GM12878 (cell line): ENCODE measurements around the gene PSMB10. TPM values are rescaled to one million over a fixed set of nuclear protein-coding genes. Genes with fewer than 3 reads are reported as not detected.

Source experiments
- BMI1 ChIP-seq: fragments of 450-650 bp; IDR thresholded peaks from 2 replicates; pipeline ENCODE4 v1.6.1; 2016; ENCODE audit warnings: mild to moderate bottlenecking, moderate library complexity, borderline replicate concordance
- E2F4 ChIP-seq: IDR thresholded peaks from 2 replicates; pipeline ENCODE4 v1.6.1; 2012; ENCODE audit warnings: low read depth, low read length, improper control_type of control experiment
- IKZF2 ChIP-seq, 2 experiments: fragments of 450-650 bp; IDR thresholded peaks; 2 replicates each; pipeline ENCODE4 v1.6.1; 2017; ENCODE audit warnings: mild to moderate bottlenecking in 2 of 2, moderate library complexity in 2 of 2
- MLLT1 ChIP-seq: fragments of 450-650 bp; IDR thresholded peaks from 2 replicates; pipeline ENCODE4 v1.6.1; 2016; ENCODE audit warnings: mild to moderate bottlenecking
- NBN ChIP-seq: fragments of 450-650 bp; IDR thresholded peaks from 2 replicates; pipeline ENCODE4 v1.6.1; 2016
- NFIC ChIP-seq: IDR thresholded peaks from 2 replicates; pipeline ENCODE4 v1.6.1; 2012; ENCODE audit warnings: low read depth, mild to moderate bottlenecking, inconsistent platforms, low read length, moderate library complexity
- NKRF ChIP-seq: fragments of 450-650 bp; conservative IDR thresholded peaks from 2 replicates; pipeline ENCODE4 v1.6.1; 2017; ENCODE audit warnings: mild to moderate bottlenecking, moderate library complexity
- PKNOX1 ChIP-seq: fragments of 450-650 bp; IDR thresholded peaks from 2 replicates; pipeline ENCODE4 v1.6.1; 2016; ENCODE audit warnings: mild to moderate bottlenecking
- RELB ChIP-seq: fragments of 450-650 bp; IDR thresholded peaks from 2 replicates; pipeline ENCODE4 v1.6.1; 2017; ENCODE audit warnings: low read depth, mild to moderate bottlenecking, moderate library complexity
- TAF1 ChIP-seq: IDR thresholded peaks from 2 replicates; pipeline ENCODE4 v1.6.1; 2011; ENCODE audit warnings: mild to moderate bottlenecking, low read depth, low read length, borderline replicate concordance
- polyA plus RNA-seq, 11 experiments: library from polyadenylated mRNA; depleted of rRNA in 4 of 11; unstranded in 6 of 11; stranded (reverse) in 5 of 11; fragments of >200 nt; fragmentation: Nextera tagmentation in 4 of 11; fragmentation: Illumina TruSeq in 1 of 11; extraction: Ambion mirVana in 4 of 11; extraction: Trizol in 1 of 11; gene quantifications; 1 replicate in 1 of 11; 2 replicates in 10 of 11; pipeline versions ENCODE4 v1.2.1 to v1.2.3, GENCODE V29; 2011 to 2016; ENCODE audit warnings: inconsistent platforms in 2 of 11, missing spikeins in 2 of 11, low read depth in 1 of 11
- total RNA-seq, 4 experiments: library from RNA; depleted of rRNA in 3 of 4; stranded (reverse); fragments of >200 nt in 3 of 4; fragmentation: Illumina TruSeq in 1 of 4; extraction: Trizol in 1 of 4; gene quantifications; 2 replicates each; pipeline versions ENCODE4 v1.2.1 to v1.2.3, GENCODE V29; 2013 to 2021

PSMB10 gene
- total and polyA plus RNA-seq, 10 of the 15 experiments (the other 5 are each of a cell fraction or from before 2014, with no cell fraction given), result 24.1 to 308 (median 151) TPM

GRCh38 chr16:67968400-67969253, 32.0 kb upstream of the PSMB10 start, which contains the start of gene SLC12A4 (continued):
- TF ChIP-seq TAF1, result peak; percentile 66; the same call in 1 of the 2 replicates
- peak; percentile 80 for TF ChIP-seq E2F4
- TF ChIP-seq NFIC, result no peak
- no peak for TF ChIP-seq PKNOX1
- peak; percentile 67 for TF ChIP-seq RELB
- peak; percentile 88 for TF ChIP-seq NBN
- TF ChIP-seq NKRF, result peak; percentile 74; the same call in 1 of the 2 replicates
- TF ChIP-seq IKZF2 (IDR thresholded peaks at IDR 0.05), result peak in 1 of 2 experiments; percentile 15; a peak in 1 of 4 replicates
- no peak for TF ChIP-seq BMI1
- 0 out of 2 replicates have a peak, but pooled peaks have one; percentile 52 for TF ChIP-seq MLLT1
